Measurements from ENCODE around the gene C1orf21.

DNA sequence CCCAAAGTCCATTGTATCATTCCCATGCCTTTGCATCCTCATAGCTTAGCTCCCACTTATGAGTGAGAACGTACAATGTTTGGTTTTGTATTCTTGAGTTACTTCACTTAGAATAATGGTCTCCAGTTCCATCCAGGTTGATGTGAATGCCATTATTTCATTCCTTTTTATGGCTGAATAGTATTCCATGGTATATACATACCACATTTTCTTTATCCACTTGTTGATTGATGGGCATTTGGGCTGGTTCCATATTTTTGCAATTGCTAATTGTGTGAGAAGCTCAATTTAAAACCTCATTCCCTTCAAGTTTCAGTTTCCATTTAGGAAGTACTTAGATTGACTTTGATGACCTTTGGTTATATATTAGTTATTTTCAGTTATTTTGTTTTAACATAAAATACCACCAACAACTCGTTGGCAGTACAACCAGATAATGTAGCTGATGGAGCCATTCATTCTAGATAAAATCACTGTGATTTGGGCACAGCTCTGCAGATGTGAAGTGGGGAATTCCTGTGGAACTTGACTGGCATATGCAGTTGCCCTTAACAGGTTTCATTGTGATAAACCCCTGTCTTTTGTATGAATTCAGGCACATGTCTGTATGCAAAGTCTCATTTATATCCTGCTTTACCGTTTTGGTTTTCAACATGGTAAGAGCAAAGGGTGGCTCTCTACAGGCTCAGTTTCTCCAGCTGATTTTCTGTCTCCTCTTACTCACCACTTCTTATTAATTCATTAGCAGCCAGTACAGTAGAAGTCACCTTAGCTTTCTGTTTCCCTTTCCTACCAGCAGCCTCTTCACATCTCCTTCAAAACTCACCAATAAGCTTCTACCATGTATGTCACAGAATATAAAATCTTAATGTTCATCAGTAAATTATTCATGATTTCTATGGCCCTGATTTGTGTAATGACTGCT lies 170.9 kb downstream of the C1orf21 start:
- TF ChIP-seq POLR2AphosphoS5 (IDR thresholded peaks at IDR 0.05; ENCODE audit: low read depth, low read length) (no peak), POLR2A (IDR thresholded peaks at IDR 0.05; ENCODE audit: low read depth, low read length) (no peak), SPI1 (IDR thresholded peaks at IDR 0.05; ENCODE audit: low read depth, low read length) (no peak)

Measured in GM12891 (cell line).